ENCODE data around the gene POTEH.
"Not testable (repeated sequence)": the region's sequence is repeated elsewhere in the genome, so short reads cannot be mapped to it uniquely, and the experiment has no call there.

POTEH gene

DNA sequence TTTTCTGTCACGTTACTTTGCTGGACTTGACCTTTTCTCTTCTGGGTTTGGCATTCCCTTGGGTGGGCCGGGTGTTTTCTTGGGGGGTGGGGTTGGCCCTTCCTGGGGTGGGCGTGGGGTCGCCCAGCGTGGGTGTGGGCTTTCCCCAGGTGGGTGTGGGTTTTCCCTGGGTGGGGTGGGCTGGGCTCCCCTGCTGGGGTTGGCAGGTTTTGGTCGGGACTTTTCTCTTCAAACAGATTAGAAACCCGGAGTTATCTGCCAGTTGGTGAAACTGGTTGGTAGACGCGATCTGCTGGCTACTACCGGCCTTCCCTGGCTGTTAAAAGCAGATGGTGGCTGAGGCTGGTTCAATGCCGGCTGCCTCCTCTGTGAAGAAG, at the start of gene POTEH:
POTEH (plus strand) TSS at position 278 of the 377 bp plus-strand sequence; CDS start at position 330, 52 bp downstream.
- H3K9me3 ChIP-seq (ENCODE audit: control insufficient read depth, insufficient read depth, low read length); H3K9ac ChIP-seq (ENCODE audit: low read depth, low read length): not testable (repeated sequence)

DNA sequence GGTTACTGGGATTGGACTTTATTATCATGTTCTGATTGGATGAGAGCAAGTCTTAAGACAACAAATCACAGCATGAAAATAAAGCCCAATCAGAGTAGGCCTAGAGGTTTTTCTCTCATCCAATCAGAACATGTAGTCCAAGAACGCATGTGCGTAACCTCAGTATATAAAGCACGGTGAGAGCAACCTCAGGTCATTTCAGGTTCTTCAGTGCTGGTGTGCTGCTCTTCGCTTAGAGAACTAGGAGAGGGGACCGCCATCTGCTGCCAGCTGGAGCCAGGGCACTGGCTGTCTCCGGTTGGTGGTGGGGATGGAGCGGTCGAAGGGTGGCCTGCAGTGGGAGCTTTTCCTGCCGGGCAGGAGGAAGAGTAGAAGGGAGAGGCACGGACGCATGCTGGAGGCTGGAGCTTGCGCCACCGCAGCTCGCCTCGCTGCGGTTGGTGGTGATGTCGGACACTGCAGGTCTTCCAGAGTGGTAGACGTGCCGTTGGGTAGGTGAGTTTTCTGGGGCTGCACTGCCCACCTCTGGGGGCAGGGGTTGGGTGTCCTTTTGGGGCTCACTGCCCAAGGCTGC, 47.5 kb upstream of the POTEH start:
- H3K9me3 ChIP-seq (ENCODE audit: control insufficient read depth, insufficient read depth, low read length); H3K4me1 ChIP-seq (ENCODE audit: insufficient read depth, low read length); H3K9ac ChIP-seq (ENCODE audit: low read depth, low read length); H3K36me3 ChIP-seq (ENCODE audit: insufficient read depth, low read length): not testable (repeated sequence)

More for the DNA sequence above, at the start of gene POTEH:
- H3K4me1 ChIP-seq (ENCODE audit: insufficient read depth, low read length); H3K36me3 ChIP-seq (ENCODE audit: insufficient read depth, low read length): not testable (repeated sequence)

DNA sequence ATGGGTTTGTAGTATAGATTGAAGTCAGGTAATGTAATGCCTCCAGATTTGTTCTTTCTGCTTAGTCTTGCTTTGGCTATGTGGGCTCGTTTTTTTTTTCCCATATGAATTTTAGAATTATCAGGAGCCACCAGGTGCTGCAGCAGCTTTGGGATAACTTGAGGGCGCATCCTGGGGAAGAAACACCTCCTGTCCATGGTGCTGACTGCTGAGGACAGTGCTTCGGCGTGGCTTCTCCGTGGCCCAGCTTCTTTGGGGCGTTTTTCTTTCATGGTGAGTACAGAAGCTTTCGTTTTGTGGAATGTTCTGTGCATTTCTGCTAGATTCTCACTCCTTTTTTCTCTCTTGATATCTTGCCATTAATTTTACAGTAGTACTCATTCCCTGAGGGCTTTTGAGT, 37.9 kb upstream of the POTEH start:
- not testable (repeated sequence) for H3K9me3 ChIP-seq (ENCODE audit: control insufficient read depth, insufficient read depth, low read length); H3K4me1 ChIP-seq (ENCODE audit: insufficient read depth, low read length)

DNA sequence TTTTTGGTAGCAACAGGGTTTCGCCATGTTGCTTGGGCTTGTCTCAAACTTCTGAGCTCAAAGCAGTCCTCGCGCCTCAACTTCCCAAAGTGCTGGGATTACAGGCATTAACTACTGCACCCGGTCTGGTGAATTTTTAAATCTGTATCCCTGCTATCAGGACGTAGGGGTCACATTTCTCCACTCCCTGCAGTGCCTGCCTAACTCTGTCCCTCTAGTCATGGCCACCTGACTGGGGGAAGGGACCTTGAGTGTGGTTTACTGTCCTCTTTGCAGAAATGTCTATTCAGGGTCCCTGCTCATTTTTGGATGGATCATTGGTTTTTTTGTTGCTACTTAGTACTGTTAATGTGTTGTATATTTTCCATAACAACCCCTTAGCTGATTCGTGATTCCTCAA, 37.1 kb upstream of the POTEH start:
- not testable (repeated sequence) for H3K9me3 ChIP-seq (ENCODE audit: control insufficient read depth, insufficient read depth, low read length); H3K36me3 ChIP-seq (ENCODE audit: insufficient read depth, low read length); H3K4me1 ChIP-seq (ENCODE audit: insufficient read depth, low read length); H3K9ac ChIP-seq (ENCODE audit: low read depth, low read length)

More for the DNA sequence above, 37.9 kb upstream of the POTEH start:
- not testable (repeated sequence) for H3K36me3 ChIP-seq (ENCODE audit: insufficient read depth, low read length); H3K9ac ChIP-seq (ENCODE audit: low read depth, low read length)

DNA sequence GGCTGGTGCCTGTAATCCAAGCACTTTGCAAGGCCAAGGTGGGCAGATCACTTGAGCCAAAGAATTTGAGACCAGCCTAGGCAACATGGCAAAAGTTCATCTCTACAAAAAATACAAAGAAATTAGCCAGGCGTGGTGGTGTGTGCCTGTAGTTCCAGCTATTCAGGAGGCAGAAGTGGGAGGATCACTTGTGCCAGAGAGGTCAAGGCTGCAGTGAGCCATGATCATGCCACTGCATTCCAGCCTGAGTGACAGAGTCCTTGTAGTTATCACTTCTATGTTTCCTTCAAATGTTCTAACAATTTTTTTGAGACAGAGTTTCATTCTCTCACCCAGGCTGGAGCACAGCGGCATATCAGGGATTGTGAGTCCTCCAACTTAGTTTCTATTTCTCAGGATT, 36.6 kb upstream of the POTEH start:
- not testable (repeated sequence) for H3K9ac ChIP-seq (ENCODE audit: low read depth, low read length); H3K36me3 ChIP-seq (ENCODE audit: insufficient read depth, low read length); H3K9me3 ChIP-seq (ENCODE audit: control insufficient read depth, insufficient read depth, low read length); H3K4me1 ChIP-seq (ENCODE audit: insufficient read depth, low read length)

DNA sequence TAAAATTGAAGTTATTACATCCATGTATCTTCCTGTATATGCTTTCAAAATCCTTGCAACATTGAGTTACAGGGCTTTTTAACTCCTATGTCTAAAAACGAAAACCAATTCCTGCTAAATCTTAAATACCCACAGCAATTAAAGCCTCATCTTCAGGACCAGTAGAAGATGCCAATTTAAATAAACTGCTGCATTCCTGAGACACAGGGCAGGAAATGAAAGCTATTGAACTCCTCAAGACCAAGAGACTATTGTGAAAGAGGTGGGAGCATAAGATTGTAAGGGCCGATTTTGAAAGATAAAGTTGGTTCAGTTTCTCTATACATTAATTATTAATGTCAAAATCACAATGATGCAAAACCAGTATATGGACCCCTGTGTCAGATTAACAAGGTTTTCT, 28.7 kb upstream of the POTEH start:
- not testable (repeated sequence) for H3K9me3 ChIP-seq (ENCODE audit: control insufficient read depth, insufficient read depth, low read length); H3K9ac ChIP-seq (ENCODE audit: low read depth, low read length); H3K4me1 ChIP-seq (ENCODE audit: insufficient read depth, low read length); H3K36me3 ChIP-seq (ENCODE audit: insufficient read depth, low read length)

DNA sequence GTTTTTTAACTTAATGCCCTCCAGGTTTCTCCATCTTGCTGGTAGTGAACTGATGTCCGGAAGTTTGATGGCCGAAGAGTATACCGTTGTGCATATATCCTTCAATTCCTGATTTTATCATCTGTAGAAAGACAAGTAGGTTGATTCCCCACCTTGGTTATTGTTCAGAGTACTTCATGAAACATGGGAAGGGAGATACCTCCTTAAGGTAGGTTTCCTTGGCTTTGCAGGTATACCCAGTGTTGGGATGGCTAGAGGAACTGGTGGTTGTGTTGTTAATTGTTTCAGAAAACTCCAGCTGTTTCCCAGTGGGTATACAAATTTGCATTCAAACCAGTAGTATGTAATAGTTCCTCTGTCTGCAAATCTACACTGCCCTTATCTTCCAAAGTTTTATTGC, 25.1 kb upstream of the POTEH start:
- not testable (repeated sequence) for H3K9ac ChIP-seq (ENCODE audit: low read depth, low read length); H3K4me1 ChIP-seq (ENCODE audit: insufficient read depth, low read length); H3K36me3 ChIP-seq (ENCODE audit: insufficient read depth, low read length); H3K9me3 ChIP-seq (ENCODE audit: control insufficient read depth, insufficient read depth, low read length)

DNA sequence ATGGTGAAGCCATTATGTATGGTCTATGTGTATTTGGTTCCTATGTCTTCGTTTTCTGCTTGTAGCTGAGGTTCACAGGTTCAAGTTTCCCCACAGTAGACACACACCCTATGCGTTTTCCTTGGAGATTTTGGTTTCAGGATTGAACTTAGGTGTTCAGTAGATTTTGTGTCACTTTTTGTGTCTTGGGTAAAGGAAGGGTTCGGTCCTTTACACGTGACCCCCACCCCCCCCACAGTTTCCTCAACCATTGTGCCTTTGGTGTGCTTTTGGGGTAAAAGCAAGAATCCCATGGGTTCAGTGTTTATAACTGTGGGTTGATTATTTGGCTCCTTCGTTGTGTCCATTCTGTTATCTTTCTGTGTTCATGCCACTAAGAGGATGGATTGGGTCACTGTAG, 24.3 kb upstream of the POTEH start:
- H3K9ac ChIP-seq (ENCODE audit: low read depth, low read length); H3K9me3 ChIP-seq (ENCODE audit: control insufficient read depth, insufficient read depth, low read length); H3K4me1 ChIP-seq (ENCODE audit: insufficient read depth, low read length); H3K36me3 ChIP-seq (ENCODE audit: insufficient read depth, low read length): not testable (repeated sequence)

DNA sequence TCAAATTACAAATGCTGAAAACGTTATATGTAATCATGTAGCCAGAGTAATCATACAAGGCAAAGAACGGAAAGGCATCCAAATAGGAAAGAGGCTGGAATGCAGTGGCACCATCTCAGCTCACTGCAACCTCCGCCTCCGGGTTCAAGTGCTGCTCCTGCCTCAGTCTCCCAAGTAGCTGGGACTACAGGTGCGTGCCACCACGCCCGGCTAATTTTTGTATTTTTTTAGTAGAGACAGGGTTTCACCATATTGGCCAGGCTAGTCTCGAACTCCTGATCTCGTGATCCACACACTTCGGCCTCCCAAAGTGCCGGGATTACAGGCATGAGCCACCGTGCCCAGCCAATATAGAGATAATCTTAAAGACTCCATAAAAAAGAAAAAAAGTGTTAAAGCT, 20.4 kb upstream of the POTEH start:
- not testable (repeated sequence) for H3K9me3 ChIP-seq (ENCODE audit: control insufficient read depth, insufficient read depth, low read length); H3K36me3 ChIP-seq (ENCODE audit: insufficient read depth, low read length); H3K9ac ChIP-seq (ENCODE audit: low read depth, low read length); H3K4me1 ChIP-seq (ENCODE audit: insufficient read depth, low read length)

DNA sequence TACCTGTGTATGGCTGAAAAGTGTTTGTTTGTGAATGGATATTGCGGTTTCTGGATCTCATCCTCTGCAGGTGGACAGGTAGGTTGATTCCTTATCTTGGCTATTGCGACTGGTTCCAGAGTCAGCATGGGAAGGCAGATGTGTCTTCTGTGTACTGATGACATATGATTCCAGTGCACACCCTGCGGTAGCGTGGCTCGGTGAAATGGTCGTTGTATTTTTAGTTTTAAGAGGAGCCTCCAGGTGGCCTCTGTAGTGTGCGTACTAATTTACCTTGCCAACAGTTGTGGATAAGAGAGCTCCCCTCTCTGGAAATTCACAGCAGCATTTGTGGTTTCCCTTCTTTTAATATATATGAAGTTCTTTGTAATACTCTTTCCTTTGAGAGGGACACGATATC, 10.1 kb upstream of the POTEH start:
- H3K9me3 ChIP-seq (ENCODE audit: control insufficient read depth, insufficient read depth, low read length); H3K9ac ChIP-seq (ENCODE audit: low read depth, low read length); H3K4me1 ChIP-seq (ENCODE audit: insufficient read depth, low read length); H3K36me3 ChIP-seq (ENCODE audit: insufficient read depth, low read length): not testable (repeated sequence)

DNA sequence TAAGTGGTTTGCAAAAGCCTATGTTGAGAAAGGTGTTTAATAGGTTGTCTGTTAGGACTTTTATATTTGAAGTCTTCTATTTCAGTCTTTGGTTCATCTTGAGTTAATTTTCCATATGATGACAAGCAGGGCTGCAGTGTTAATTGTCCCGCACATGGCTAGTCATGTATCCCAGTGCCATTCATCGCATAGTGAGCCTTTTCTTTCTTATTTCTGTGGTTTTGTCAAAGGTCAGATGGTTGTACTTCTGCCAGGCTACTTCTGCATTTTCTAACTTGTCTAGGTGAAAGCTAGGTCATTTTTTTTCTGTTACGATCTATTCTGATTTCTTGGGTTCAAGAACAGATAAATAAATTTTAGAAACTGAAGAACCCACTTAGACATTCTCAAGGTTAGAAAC, 5.7 kb upstream of the POTEH start:
- H3K4me1 ChIP-seq (ENCODE audit: insufficient read depth, low read length); H3K36me3 ChIP-seq (ENCODE audit: insufficient read depth, low read length); H3K9ac ChIP-seq (ENCODE audit: low read depth, low read length); H3K9me3 ChIP-seq (ENCODE audit: control insufficient read depth, insufficient read depth, low read length): not testable (repeated sequence)

DNA sequence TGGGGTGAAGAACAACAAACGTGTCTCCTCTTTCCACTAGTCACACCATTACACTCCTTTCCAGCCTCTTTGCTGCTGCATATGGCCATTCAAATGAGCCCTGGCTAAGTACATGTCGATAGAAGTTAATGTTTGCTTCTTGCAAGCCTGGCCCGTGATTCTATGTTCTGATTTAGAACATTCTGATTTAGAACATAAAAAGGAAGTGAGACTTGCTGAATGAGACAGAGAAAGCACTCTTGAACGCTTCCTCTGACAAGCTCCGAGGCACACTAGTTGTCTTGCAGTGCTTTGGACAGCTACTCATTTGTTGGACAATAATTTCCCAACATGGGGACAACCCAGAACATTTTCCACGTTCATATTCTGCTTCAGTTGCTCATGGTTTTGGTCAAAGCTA, 5.1 kb upstream of the POTEH start:
- H3K9ac ChIP-seq (ENCODE audit: low read depth, low read length); H3K9me3 ChIP-seq (ENCODE audit: control insufficient read depth, insufficient read depth, low read length); H3K36me3 ChIP-seq (ENCODE audit: insufficient read depth, low read length); H3K4me1 ChIP-seq (ENCODE audit: insufficient read depth, low read length): not testable (repeated sequence)

DNA sequence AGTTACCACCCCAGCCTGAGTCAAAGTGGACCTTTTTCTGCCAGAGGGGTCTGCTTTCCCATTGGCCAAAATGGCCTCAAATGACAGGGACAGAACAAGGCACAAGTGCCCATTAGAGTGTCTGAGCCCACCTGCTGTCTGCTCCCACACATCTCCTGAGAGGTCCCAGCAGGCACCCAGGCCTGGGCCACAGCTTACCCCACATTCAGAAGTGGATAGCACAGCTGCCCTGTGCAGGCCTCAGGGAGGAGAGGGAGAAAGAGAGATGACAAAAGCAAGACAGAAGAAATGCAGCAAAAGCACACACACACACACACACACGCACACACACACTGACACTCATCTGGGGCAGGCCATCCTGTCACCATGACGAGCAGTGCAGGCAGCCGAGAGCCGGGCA, 4.2 kb upstream of the POTEH start:
- H3K9me3 ChIP-seq (ENCODE audit: control insufficient read depth, insufficient read depth, low read length); H3K36me3 ChIP-seq (ENCODE audit: insufficient read depth, low read length); H3K9ac ChIP-seq (ENCODE audit: low read depth, low read length); H3K4me1 ChIP-seq (ENCODE audit: insufficient read depth, low read length): not testable (repeated sequence)

DNA sequence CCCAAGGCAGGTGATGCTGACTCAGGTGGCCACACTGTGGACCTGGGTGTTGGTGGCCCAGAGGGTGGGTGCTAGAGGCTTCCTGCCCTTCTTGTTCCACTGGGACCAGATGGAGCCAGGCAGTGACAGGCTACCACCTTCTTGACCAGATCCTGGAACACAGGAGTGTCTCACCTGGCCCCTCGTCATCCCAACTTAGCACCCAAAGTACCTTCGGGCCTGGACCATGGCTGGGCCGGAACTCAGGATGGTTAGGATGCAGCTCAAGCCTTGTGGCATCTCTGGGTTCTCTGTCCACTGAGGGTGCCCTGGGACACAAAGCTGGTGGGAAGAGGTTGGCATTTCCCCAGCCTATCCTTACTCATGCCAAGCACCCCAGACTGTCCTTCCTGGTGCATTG, 2.7 kb upstream of the POTEH start:
- H3K36me3 ChIP-seq (ENCODE audit: insufficient read depth, low read length); H3K9me3 ChIP-seq (ENCODE audit: control insufficient read depth, insufficient read depth, low read length); H3K4me1 ChIP-seq (ENCODE audit: insufficient read depth, low read length); H3K9ac ChIP-seq (ENCODE audit: low read depth, low read length): not testable (repeated sequence)

DNA sequence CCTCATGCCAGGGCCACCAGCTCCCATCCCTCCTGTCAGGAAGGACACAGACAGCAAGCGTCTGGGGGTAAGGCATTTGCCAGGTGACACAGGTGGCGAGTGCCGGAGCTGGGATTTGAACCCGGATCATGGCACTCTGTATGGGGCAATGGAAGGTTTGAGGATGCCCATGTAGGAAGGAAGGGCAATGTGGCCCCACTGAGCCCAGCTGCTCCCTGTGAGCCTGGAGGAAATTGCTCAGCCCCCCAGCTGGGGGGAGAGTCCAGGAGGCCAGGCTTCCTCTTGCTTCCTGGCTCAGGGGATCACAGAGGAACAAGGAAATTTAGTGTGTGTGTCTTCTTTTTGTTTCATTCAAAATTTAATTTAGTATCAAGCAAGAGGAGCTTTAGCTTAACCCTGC, 2.1 kb upstream of the POTEH start:
- not testable (repeated sequence) for H3K4me1 ChIP-seq (ENCODE audit: insufficient read depth, low read length); H3K36me3 ChIP-seq (ENCODE audit: insufficient read depth, low read length); H3K9me3 ChIP-seq (ENCODE audit: control insufficient read depth, insufficient read depth, low read length); H3K9ac ChIP-seq (ENCODE audit: low read depth, low read length)

DNA sequence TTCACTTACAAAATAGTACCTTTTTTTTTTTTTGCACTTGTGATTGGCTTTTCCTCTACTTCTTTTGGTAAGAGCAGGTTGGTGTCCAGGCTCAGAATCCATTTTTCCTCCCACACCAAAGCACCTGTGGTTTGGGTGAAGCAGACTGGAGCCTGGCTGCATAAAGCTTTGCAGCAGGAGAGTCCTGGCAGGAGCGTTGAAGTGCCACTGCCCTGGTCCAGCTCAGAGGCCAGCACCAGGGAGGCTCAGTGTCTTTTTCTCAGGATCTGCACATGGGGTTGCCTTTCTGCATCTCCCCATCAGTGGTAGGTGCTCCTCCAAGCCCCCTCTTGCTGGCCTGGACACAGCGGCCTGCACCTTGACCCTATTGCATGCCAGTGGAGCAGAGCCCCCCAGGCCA, 1.7 kb upstream of the POTEH start:
- H3K9me3 ChIP-seq (ENCODE audit: control insufficient read depth, insufficient read depth, low read length); H3K36me3 ChIP-seq (ENCODE audit: insufficient read depth, low read length); H3K9ac ChIP-seq (ENCODE audit: low read depth, low read length); H3K4me1 ChIP-seq (ENCODE audit: insufficient read depth, low read length): not testable (repeated sequence)
